ENCODE measurements around the gene PRPSAP2. TPM values are rescaled to one million over a fixed set of nuclear protein-coding genes. Genes with fewer than 3 reads are reported as not detected.
"Not testable (repeated sequence)": the region's sequence is repeated elsewhere in the genome, so short reads cannot be mapped to it uniquely, and the experiment has no call there.

The PRPSAP2 gene
- total and polyA plus RNA-seq, 3 donors from 2014 or later, result 42.8 to 56.1 (median 55.4) TPM

GRCh38 chr17:18919963-18920362 is 62.0 kb downstream of the PRPSAP2 start:
- no peaks in the 10 kb centered on the region for H3K27me3 ChIP-seq
- no peaks in the 10 kb centered on the region for H3K9me3 ChIP-seq
- no peak for TF ChIP-seq POLR2A (IDR thresholded peaks at IDR 0.05)
- no peak for TF ChIP-seq CTCF (IDR thresholded peaks at IDR 0.05)
- H3K4me3 ChIP-seq, result no peak overlapping the region
- no peak for DNase-seq
- no peaks in the 10 kb centered on the region for H3K36me3 ChIP-seq (ENCODE audit: low read depth, missing control alignments)
- 71 to 73% methylated on average over 6 of the region's 6 CpGs for WGBS, 2 donors
- H3K4me1 ChIP-seq, result peaks cover 3% of the 10 kb centered on the region
- intact Hi-C loops (cut with DNase I; ENCODE audit: low total_unique reads), result no loop called here
- H3K27ac ChIP-seq, result no peak overlapping the region

- Histone ChIP-seq H3K27ac (no peak overlapping the region), H3K27me3 (no peaks in the 10 kb centered on the region), H3K4me3 (no peak overlapping the region), H3K9me3 (no peaks in the 10 kb centered on the region), H3K4me1 (peaks cover 3% of the 10 kb centered on the region), H3K36me3 (ENCODE audit: low read depth, missing control alignments) (no peaks in the 10 kb centered on the region)
- WGBS, 2 donors, result 32 to 39% methylated on average over 6 of the region's 6 CpGs
- DNase-seq, result no peak
- intact Hi-C loops (cut with DNase I; ENCODE audit: low total_unique reads), result no loop called here
- TF ChIP-seq POLR2A (IDR thresholded peaks at IDR 0.05) (no peak), CTCF (IDR thresholded peaks at IDR 0.05) (no peak)
These were observed 63.0 kb downstream of the PRPSAP2 start for GRCh38 chr17:18920911-18921441.

- intact Hi-C loops (cut with DNase I; ENCODE audit: low total_unique reads), result no loop called here
- TF ChIP-seq POLR2A (IDR thresholded peaks at IDR 0.05) (no peak), CTCF (IDR thresholded peaks at IDR 0.05) (no peak)
- DNase-seq, result no peak
- Histone ChIP-seq H3K4me3 (no peak overlapping the region), H3K27me3 (no peaks in the 10 kb centered on the region), H3K9me3 (no peaks in the 10 kb centered on the region), H3K36me3 (ENCODE audit: low read depth, missing control alignments) (no peaks in the 10 kb centered on the region), H3K27ac (no peak overlapping the region), H3K4me1 (peaks cover 3% of the 10 kb centered on the region)
- 55 to 72% methylated on average over 2 of the region's 2 CpGs for WGBS, 2 donors
These were observed 63.6 kb downstream of the PRPSAP2 start for GRCh38 chr17:18921485-18921884.

GRCh38 chr17:18921912-18922451 is 64.1 kb downstream of the PRPSAP2 start:
- no peak overlapping the region for H3K4me3 ChIP-seq
- H3K36me3 ChIP-seq (ENCODE audit: low read depth, missing control alignments), result no peaks in the 10 kb centered on the region

GRCh38 chr17:18922596-18922995 is 64.7 kb downstream of the PRPSAP2 start:
- H3K4me1 ChIP-seq; H3K27ac ChIP-seq; DNase-seq; H3K4me3 ChIP-seq; H3K9me3 ChIP-seq; H3K27me3 ChIP-seq; intact Hi-C loops (cut with DNase I; ENCODE audit: low total_unique reads); H3K36me3 ChIP-seq (ENCODE audit: low read depth, missing control alignments): not testable (repeated sequence)
- WGBS, 2 donors, result 97 to 99% methylated on average over 7 of the region's 7 CpGs

More at GRCh38 chr17:18921912-18922451, 64.1 kb downstream of the PRPSAP2 start:
- no peaks in the 10 kb centered on the region for H3K9me3 ChIP-seq
- no peaks in the 10 kb centered on the region for H3K27me3 ChIP-seq
- intact Hi-C loops (cut with DNase I; ENCODE audit: low total_unique reads), result no loop called here
- no peak for DNase-seq
- H3K4me1 ChIP-seq, result peaks cover 3% of the 10 kb centered on the region
- H3K27ac ChIP-seq, result no peak overlapping the region
- WGBS, 2 donors, result 76 to 83% methylated on average over 4 of the region's 4 CpGs
- TF ChIP-seq CTCF (IDR thresholded peaks at IDR 0.05) (no peak), POLR2A (IDR thresholded peaks at IDR 0.05) (no peak)

Measured in testis (tissue), 3 donors.